ENCODE data around the gene SAE1. TPM values are rescaled to one million over a fixed set of nuclear protein-coding genes. Genes with fewer than 3 reads are reported as not detected.
"Not testable (repeated sequence)": the region's sequence is repeated elsewhere in the genome, so short reads cannot be mapped to it uniquely, and the experiment has no call there.

Gene SAE1
- total RNA-seq, 1 experiment from 2014 or later, result 179 TPM

GRCh38 chr19:47240996-47241918 lies 110.6 kb downstream of the SAE1 start:
- DNase-seq (ENCODE audit: low spot score), result peak; percentile 68

- no peak for DNase-seq (ENCODE audit: low spot score)
Observed at GRCh38 chr19:47241919-47242577, 111.4 kb downstream of the SAE1 start.

- DNase-seq (ENCODE audit: low spot score), result no peak
Observed at GRCh38 chr19:47243364-47243775, 112.7 kb downstream of the SAE1 start.

- peak; percentile 81 for DNase-seq (ENCODE audit: low spot score)
Observed at GRCh38 chr19:47243776-47244547, 113.3 kb downstream of the SAE1 start.

GRCh38 chr19:47247308-47247990 lies 116.8 kb downstream of the SAE1 start:
- peak; percentile 27 for DNase-seq (ENCODE audit: low spot score)

GRCh38 chr19:47253016-47253415 lies 122.4 kb downstream of the SAE1 start:
- DNase-seq (ENCODE audit: low spot score), result not testable (repeated sequence)

- DNase-seq (ENCODE audit: low spot score), result peak; percentile 69
Observed at GRCh38 chr19:47253467-47253881, 122.8 kb downstream of the SAE1 start.

GRCh38 chr19:47253970-47254369 lies 123.3 kb downstream of the SAE1 start:
- no peak for DNase-seq (ENCODE audit: low spot score)

- DNase-seq (ENCODE audit: low spot score), result peak; percentile 76
Observed at GRCh38 chr19:47255879-47256692, 125.5 kb downstream of the SAE1 start, which contains the start of gene CCDC9. Gene CCDC9 (plus strand): TSS chr19:47256525. CDS start chr19:47258401, 1,876 bp downstream.

GRCh38 chr19:47256693-47257410 lies 126.2 kb downstream of the SAE1 start:
- peak; percentile 91 for DNase-seq (ENCODE audit: low spot score)

- no peak for DNase-seq (ENCODE audit: low spot score)
Observed at GRCh38 chr19:47257411-47258169, 127.0 kb downstream of the SAE1 start.

GRCh38 chr19:47258434-47258833 lies 127.8 kb downstream of the SAE1 start:
- DNase-seq (ENCODE audit: low spot score), result no peak

- no peak for DNase-seq (ENCODE audit: low spot score)
Observed at GRCh38 chr19:47258895-47259555, 128.4 kb downstream of the SAE1 start.

Other genes starting within 250 kb of the SAE1 start
- 0.22 TPM in 1 of 2 replicates, not detected in the other for gene NPAS1, start 111.0 kb upstream of the SAE1 start, total RNA-seq (2014; rRNA removed; shearing (Covaris generic))
- 36.3 and 45.9 TPM in 2 replicates for gene TMEM160, start 82.2 kb upstream of the SAE1 start, total RNA-seq (2014; rRNA removed; shearing (Covaris generic))
- gene ZC3H4, start 17.1 kb upstream of the SAE1 start, total RNA-seq (2014; rRNA removed; shearing (Covaris generic)), result 10.1 and 13.1 TPM in 2 replicates
- 5.7 and 7.6 TPM in 2 replicates for gene BBC3, start 100.4 kb downstream of the SAE1 start, total RNA-seq (2014; rRNA removed; shearing (Covaris generic))
- gene CCDC9, start 125.7 kb downstream of the SAE1 start, total RNA-seq (2014; rRNA removed; shearing (Covaris generic)), result 2.6 and 3.7 TPM in 2 replicates
- 0.19 and 0.41 TPM in 2 replicates for gene INAFM1, start 144.1 kb downstream of the SAE1 start, total RNA-seq (2014; rRNA removed; shearing (Covaris generic))
- not detected in 2 replicates for gene C5AR1, start 179.0 kb downstream of the SAE1 start, total RNA-seq (2014; rRNA removed; shearing (Covaris generic))
- 0.55 TPM in 1 of 2 replicates, not detected in the other for gene C5AR2, start 201.3 kb downstream of the SAE1 start, total RNA-seq (2014; rRNA removed; shearing (Covaris generic))
- 7.5 and 10.4 TPM in 2 replicates for gene DHX34, start 218.5 kb downstream of the SAE1 start, total RNA-seq (2014; rRNA removed; shearing (Covaris generic))

All from A172 (cell line).